HG02588 (cell line): ENCODE results near the gene NRP1.
A peak's percentile ranks its signal among the peaks of the same experiment; 100 is the strongest.

Experiments used
- ATAC-seq: cut with Tn5 transposase; IDR thresholded peaks from one replicate; pipeline ENCODE4 v1.9.1; 2021; ENCODE audit warnings: mild to moderate bottlenecking, moderate library complexity; ENCODE audit not compliant: unreplicated experiment

The NRP1 gene

GRCh38 chr10:33216661-33217427 is 117.6 kb downstream of the NRP1 start:
- no peak for ATAC-seq

GRCh38 chr10:33215635-33216034 is 118.8 kb downstream of the NRP1 start:
- ATAC-seq, result no peak

DNA sequence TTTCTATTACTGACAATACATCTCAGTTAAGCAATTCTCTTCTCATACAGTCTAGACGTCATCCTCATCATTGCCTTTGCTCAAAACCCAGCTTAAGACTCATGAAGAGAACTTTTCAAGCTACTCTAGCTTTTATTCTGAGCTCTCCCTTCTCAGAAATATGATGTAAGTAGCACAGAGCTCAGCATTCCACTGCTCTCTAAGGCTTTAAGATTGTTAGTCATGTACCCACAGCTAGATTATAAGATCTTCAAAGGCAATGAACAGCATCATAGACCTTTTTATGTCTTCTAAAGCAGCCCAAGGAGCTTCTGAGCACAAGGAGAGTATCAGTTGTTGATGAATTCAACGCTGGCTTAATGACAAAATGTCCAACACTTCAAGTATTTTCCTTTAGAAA is 119.3 kb downstream of the NRP1 start:
- no peak for ATAC-seq

- no peak for ATAC-seq
Observed at GRCh38 chr10:33214174-33214573, 120.3 kb downstream of the NRP1 start.

DNA sequence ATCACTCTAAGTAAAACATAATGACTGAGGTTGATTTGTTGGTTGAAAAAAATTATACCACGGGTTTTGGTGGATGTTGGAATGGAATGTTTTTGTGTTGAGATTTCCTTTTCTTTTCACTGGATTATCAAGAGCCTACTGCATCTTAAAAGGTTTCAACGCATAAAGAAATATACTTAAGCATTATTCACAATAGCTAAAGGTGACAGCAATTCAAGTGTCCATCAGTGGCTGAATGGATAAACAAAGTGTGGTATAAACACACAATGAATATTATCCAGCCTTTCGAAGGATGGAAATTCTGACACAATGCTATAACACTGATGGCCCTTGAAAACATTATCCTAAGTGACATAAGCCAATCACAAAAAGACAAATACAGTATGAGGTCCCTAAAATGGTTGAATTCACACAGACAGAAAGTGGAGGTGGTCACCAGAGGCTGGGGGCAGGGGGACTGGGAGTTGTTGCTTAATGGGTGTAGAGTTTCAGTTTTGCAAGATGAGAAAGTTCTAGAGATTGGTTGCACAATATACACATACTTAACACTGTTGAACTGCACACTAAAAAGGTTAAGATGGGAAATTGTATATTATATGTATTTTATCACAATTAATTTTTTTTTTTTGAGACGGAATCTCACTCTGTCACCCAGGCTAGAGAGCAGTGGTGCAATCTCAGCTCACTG is 122.3 kb downstream of the NRP1 start:
- ATAC-seq, result no peak

GRCh38 chr10:33211106-33211878 is 123.2 kb downstream of the NRP1 start:
- ATAC-seq, result no peak

GRCh38 chr10:33209802-33210201 is 124.7 kb downstream of the NRP1 start:
- no peak for ATAC-seq

- no peak for ATAC-seq
Observed at GRCh38 chr10:33208166-33208565, 126.3 kb downstream of the NRP1 start.

DNA sequence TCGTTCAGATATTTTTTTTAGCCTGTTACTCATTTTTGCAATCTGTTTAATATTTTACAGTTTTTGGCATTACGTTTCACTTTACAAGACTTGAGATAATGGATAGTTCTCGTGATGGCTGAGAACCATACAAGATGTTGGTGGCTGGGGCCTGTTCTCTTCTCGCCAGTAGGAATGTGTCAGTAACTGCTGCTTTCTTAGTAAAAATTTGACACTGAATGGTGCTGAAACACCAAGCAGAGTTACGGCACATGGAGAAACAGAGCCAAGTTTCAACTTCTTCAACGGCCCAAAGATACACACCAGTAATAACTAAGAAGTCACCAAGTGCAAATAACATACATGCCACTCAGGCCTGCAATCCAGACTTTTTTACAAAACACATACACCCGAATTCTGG is 130.4 kb downstream of the NRP1 start:
- no peak for ATAC-seq

DNA sequence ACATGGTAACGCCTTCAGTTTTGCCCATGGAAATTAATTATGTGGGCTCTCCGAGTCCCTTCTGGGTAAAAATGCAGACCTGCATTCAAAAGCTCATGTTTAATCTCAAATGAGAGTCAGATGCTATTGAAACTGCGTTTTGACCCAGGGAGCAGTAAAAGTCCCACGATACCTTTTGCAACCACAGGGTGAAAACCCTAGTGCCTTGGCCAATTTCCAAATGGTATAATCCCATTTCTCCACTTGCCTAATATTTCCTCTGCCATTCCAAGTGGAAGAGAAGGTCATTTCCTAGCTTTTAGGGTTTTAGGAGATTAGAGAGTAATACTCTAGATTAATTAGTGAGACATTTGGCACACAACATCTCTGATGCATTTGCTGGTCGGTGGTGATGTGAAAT is 132.5 kb downstream of the NRP1 start:
- no peak for ATAC-seq

GRCh38 chr10:33201056-33201780 is 133.2 kb downstream of the NRP1 start:
- no peak for ATAC-seq

- ATAC-seq, result no peak
Observed at GRCh38 chr10:33199731-33200232, 134.7 kb downstream of the NRP1 start.

DNA sequence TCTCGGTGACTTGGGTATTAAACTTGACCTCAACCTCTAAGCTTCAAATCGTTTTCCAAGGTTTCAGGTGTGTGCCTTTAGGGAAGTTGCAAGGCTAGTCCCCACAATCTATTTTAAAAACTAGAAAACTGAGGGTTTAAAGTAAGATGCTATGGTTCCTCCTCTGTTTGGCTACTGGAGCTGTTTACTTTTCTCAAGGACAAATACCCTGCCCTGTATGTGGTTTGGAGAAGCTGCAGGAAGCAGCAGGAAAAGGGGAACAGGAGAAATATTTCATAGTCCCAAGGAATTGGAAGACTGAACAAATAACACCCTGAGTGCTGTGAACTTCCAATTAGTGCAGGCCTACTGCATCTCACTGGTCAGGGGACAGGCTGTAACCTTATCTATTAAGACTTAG is 135.9 kb downstream of the NRP1 start:
- no peak for ATAC-seq

- no peak for ATAC-seq
Observed at GRCh38 chr10:33196710-33197491, 137.6 kb downstream of the NRP1 start.

- no peak for ATAC-seq
Observed at GRCh38 chr10:33196377-33196706, 138.1 kb downstream of the NRP1 start.

DNA sequence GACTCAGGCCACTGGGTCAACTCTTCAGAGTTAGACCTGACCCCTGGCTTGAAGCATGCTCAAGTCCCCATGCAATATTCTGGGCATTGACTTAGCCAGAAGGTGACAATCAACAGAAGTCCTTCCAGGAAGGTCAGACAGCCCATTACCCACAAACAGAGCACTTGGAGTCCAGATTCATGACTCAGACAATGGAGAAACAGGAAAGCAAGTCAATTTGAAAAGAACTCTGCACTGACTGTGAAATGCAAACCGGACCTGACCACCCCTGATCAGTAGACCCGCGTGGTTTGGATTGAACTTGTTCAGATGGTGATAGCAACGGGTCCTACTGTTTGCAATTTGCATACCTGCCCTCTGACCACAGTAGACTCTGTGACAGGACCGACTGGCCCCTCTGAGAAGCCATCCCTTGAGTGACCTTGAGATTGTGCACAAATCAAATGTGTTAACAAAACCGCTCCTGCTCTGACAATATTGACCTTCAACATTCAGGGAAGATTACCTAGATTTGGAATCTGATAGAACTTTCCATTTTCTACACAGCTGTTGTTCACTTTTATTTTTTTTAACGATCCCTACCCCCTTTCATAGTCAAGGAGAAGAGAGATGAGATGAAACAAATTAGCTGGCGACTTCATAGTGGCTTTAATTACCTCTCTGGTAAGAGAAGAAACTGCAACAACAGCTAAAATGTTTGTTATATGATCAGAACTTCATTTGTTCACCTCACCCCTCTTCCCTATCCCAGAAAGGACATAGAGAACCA is 138.7 kb downstream of the NRP1 start:
- no peak for ATAC-seq

- no peak for ATAC-seq
Observed at GRCh38 chr10:33193701-33194521, 140.6 kb downstream of the NRP1 start.

GRCh38 chr10:33193057-33193700 is 141.3 kb downstream of the NRP1 start:
- peak; percentile 88 for ATAC-seq
